CD8-positive, alpha-beta memory T cell (primary cell): ENCODE measurements around the gene M6PR. TPM values are rescaled to one million over a fixed set of nuclear protein-coding genes. Genes with fewer than 3 reads are reported as not detected.
"Not testable (repeated sequence)": the region's sequence is repeated elsewhere in the genome, so short reads cannot be mapped to it uniquely, and the experiment has no call there.

Experiments used
- CTCF ChIA-PET: fragments of 350-600 bp; sonication (Branson Sonifier 250); formaldehyde crosslinking; loops from one replicate; lab custom pipeline; 2021; ENCODE audit warnings: antibody characterized with exemption; lab: Charles Lee
- POLR2A ChIA-PET: fragments of 350-600 bp; sonication (Branson Sonifier 250); formaldehyde crosslinking; loops from one replicate; lab custom pipeline; 2021; ENCODE audit warnings: antibody characterized with exemption; lab: Charles Lee
- DNase-seq, 5 donors: peaks; one replicate each; pipeline versions ENCODE4 v3.0.0 to v3.0.0-alpha.2; 2020 to 2022; ENCODE audit warnings: mixed read lengths in 1 of 5
- H3K27ac ChIP-seq: one replicate; pipeline ENCODE4 v1.7.0; 2013; ENCODE audit warnings: low read depth, mild to moderate bottlenecking, low read length, moderate library complexity
- H3K27me3 ChIP-seq: 2 replicates; pipeline ENCODE4 v1.7.0; 2013; ENCODE audit warnings: low read length, mild to moderate bottlenecking; ENCODE audit not compliant: insufficient read depth, poor library complexity, severe bottlenecking
- H3K36me3 ChIP-seq: 2 replicates; pipeline ENCODE4 v1.7.0; 2013; ENCODE audit warnings: mild to moderate bottlenecking, low read length, moderate library complexity; ENCODE audit not compliant: insufficient read depth
- H3K4me1 ChIP-seq: 2 replicates; pipeline ENCODE4 v1.7.0; 2013; ENCODE audit warnings: mild to moderate bottlenecking, low read length, moderate library complexity; ENCODE audit not compliant: insufficient read depth
- H3K4me3 ChIP-seq: 2 replicates; pipeline ENCODE4 v1.7.0; 2013; ENCODE audit warnings: mild to moderate bottlenecking, low read length
- H3K9me3 ChIP-seq: 2 replicates; pipeline ENCODE4 v1.7.0; 2013; ENCODE audit warnings: mild to moderate bottlenecking, low read length
- H3K27ac Mint-ChIP-seq, 8 donors: one replicate each; pipeline ENCODE4 v1.8.0; 2020 to 2021; ENCODE audit warnings: mixed read lengths in 8 of 8, mild to moderate bottlenecking in 6 of 8, inconsistent platforms in 3 of 8, moderate library complexity in 3 of 8
- H3K27me3 Mint-ChIP-seq, 2 donors: one replicate each; pipeline ENCODE4 v1.8.0; 2020 to 2021; ENCODE audit warnings: mixed read lengths in 2 of 2, mild to moderate bottlenecking in 1 of 2, moderate library complexity in 1 of 2
- H3K36me3 Mint-ChIP-seq, 3 donors: one replicate each; pipeline ENCODE4 v1.8.0; 2020 to 2021; ENCODE audit warnings: mixed read lengths in 3 of 3, inconsistent platforms in 1 of 3, mild to moderate bottlenecking in 1 of 3
- H3K4me1 Mint-ChIP-seq, 3 donors: one replicate each; pipeline ENCODE4 v1.8.0; 2020 to 2021; ENCODE audit warnings: mixed read lengths in 3 of 3, inconsistent platforms in 1 of 3, mild to moderate bottlenecking in 1 of 3
- H3K4me3 Mint-ChIP-seq, 7 donors: one replicate each; pipeline ENCODE4 v1.8.0; 2020 to 2021; ENCODE audit warnings: mixed read lengths in 7 of 7, mild to moderate bottlenecking in 6 of 7, moderate library complexity in 4 of 7, inconsistent platforms in 2 of 7
- H3K9me3 Mint-ChIP-seq, 5 donors: one replicate each; pipeline ENCODE4 v1.8.0; 2020 to 2022; ENCODE audit warnings: mixed read lengths in 5 of 5, mild to moderate bottlenecking in 3 of 5, moderate library complexity in 2 of 5, inconsistent platforms in 1 of 5
- polyA plus RNA-seq: library from polyadenylated mRNA; unstranded; fragments of 300-500 nt; fragmentation: Illumina TruSeq; gene quantifications from one replicate; pipeline ENCODE4 v1.2.3, GENCODE V29; 2021
- total RNA-seq, 2 experiments: library from RNA; stranded (reverse); gene quantifications; one replicate each; pipeline ENCODE4 v1.2.3, GENCODE V29; 2021

M6PR gene
- total and polyA plus RNA-seq, 3 experiments from 2014 or later = 226 to 329 (median 248) TPM

- H3K27ac Mint-ChIP-seq = peak overlapping the region; percentile 90 to 99 (median 96)
- H3K4me1 ChIP-seq = peaks cover 67% of the 10 kb centered on the region
- DNase-seq = no peak
- no peaks in the 10 kb centered on the region for H3K27me3 Mint-ChIP-seq
- peak overlapping the region; percentile 90 to 98 (median 93) for H3K4me3 Mint-ChIP-seq
- H3K9me3 Mint-ChIP-seq = peaks cover 0 to 3% (median 0%) of the 10 kb centered on the region in 5 donors
- H3K4me3 ChIP-seq = peak overlapping the region; percentile 97
- H3K27ac ChIP-seq = peak overlapping the region; percentile 97
- ChIA-PET POLR2A (interaction anchor here (0.8 to 4.0 kb wide), 11 partner anchors 11 to 100 kb away, joined by 3 to 27 read pairs (median 5); no protein-coding TSS in a partner anchor), CTCF (interaction anchor here (0.7 to 9.9 kb wide), 21 partner anchors 11 to 406 kb away, joined by 3 to 192 read pairs (median 6); partner anchors contain the start of gene PHC1)
- peaks cover 0 to 38% (median 4%) of the 10 kb centered on the region in 3 donors for H3K36me3 Mint-ChIP-seq
- peaks cover 70 to 85% (median 76%) of the 10 kb centered on the region in 3 donors for H3K4me1 Mint-ChIP-seq
- no peaks in the 10 kb centered on the region for H3K27me3 ChIP-seq
- peaks cover 11% of the 10 kb centered on the region for H3K36me3 ChIP-seq
- no peaks in the 10 kb centered on the region for H3K9me3 ChIP-seq
Measured at GRCh38 chr12:8950221-8950527, 729 bp upstream of the M6PR start.

- H3K27me3 ChIP-seq = no peaks in the 10 kb centered on the region
- peak overlapping the region; percentile 97 for H3K27ac ChIP-seq
- ChIA-PET CTCF (interaction anchor here (0.7 to 9.9 kb wide), 17 partner anchors 10 to 404 kb away, joined by 3 to 192 read pairs (median 5); partner anchors contain the start of gene PHC1), POLR2A (interaction anchor here (0.7 to 4.0 kb wide), 7 partner anchors 33 to 304 kb away, joined by 3 to 27 read pairs (median 3); partner anchors contain the start of gene RIMKLB)
- DNase-seq = peak in 2 of 5 donors; percentile 20 to 21
- H3K36me3 Mint-ChIP-seq = peaks cover under 1 to 50% (median 6%) of the 10 kb centered on the region in 3 donors
- peaks cover 53% of the 10 kb centered on the region for H3K4me1 ChIP-seq
- peaks cover 0 to 3% (median 0%) of the 10 kb centered on the region in 5 donors for H3K9me3 Mint-ChIP-seq
- H3K4me3 ChIP-seq = peak overlapping the region; percentile 97
- H3K27ac Mint-ChIP-seq = peak overlapping the region; percentile 90 to 99 (median 96)
- no peaks in the 10 kb centered on the region for H3K27me3 Mint-ChIP-seq
- H3K9me3 ChIP-seq = no peaks in the 10 kb centered on the region
- peak overlapping the region; percentile 90 to 98 (median 93) for H3K4me3 Mint-ChIP-seq
- H3K36me3 ChIP-seq = peaks cover 20% of the 10 kb centered on the region
- peaks cover 57 to 73% (median 63%) of the 10 kb centered on the region in 3 donors for H3K4me1 Mint-ChIP-seq
Measured at GRCh38 chr12:8948701-8949341, 624 bp downstream of the M6PR start.

GRCh38 chr12:8947737-8948136 is 1.7 kb downstream of the M6PR start:
- Mint-ChIP-seq H3K4me3 (peak overlapping the region; percentile 38 to 95 (median 65)), H3K4me1 (peaks cover 46 to 62% (median 52%) of the 10 kb centered on the region in 3 donors), H3K36me3 (peaks cover 5 to 61% (median 13%) of the 10 kb centered on the region in 3 donors), H3K27ac (peak overlapping the region in 7 of 8 donors; percentile 15 to 98 (median 90)), H3K9me3 (no peaks in the 10 kb centered on the region), H3K27me3 (no peaks in the 10 kb centered on the region)
- DNase-seq = no peak
- H3K36me3 ChIP-seq = peaks cover 27% of the 10 kb centered on the region
- peaks cover 42% of the 10 kb centered on the region for H3K4me1 ChIP-seq
- POLR2A ChIA-PET = interaction anchor here (0.6 to 1.5 kb wide), 3 partner anchors 86 to 703 kb away, joined by 3 read pairs; no protein-coding TSS in a partner anchor
- H3K27ac ChIP-seq = peak overlapping the region; percentile 97
- H3K4me3 ChIP-seq = peak overlapping the region; percentile 97
- H3K27me3 ChIP-seq = no peaks in the 10 kb centered on the region
- CTCF ChIA-PET = interaction anchor here (1.1 to 9.9 kb wide), 3 partner anchors 11 to 98 kb away, joined by 3 to 192 read pairs (median 4); no protein-coding TSS in a partner anchor
- H3K9me3 ChIP-seq = no peaks in the 10 kb centered on the region

- H3K9me3 Mint-ChIP-seq = no peaks in the 10 kb centered on the region
- no peak for DNase-seq
- ChIA-PET POLR2A (interaction anchor here (1.5 kb wide), 1 partner anchor 87 kb away, joined by 3 read pairs; no protein-coding TSS in a partner anchor), CTCF (interaction anchor here (1.1 to 9.9 kb wide), 2 partner anchors 88 to 99 kb away, joined by 3 to 192 read pairs; no protein-coding TSS in a partner anchor)
- Histone ChIP-seq H3K27ac (no peak overlapping the region), H3K9me3 (no peaks in the 10 kb centered on the region), H3K36me3 (peaks cover 36% of the 10 kb centered on the region), H3K4me1 (peaks cover 32% of the 10 kb centered on the region), H3K27me3 (no peaks in the 10 kb centered on the region), H3K4me3 (no peak overlapping the region)
- peaks cover 5 to 71% (median 18%) of the 10 kb centered on the region in 3 donors for H3K36me3 Mint-ChIP-seq
- H3K4me1 Mint-ChIP-seq = peaks cover 39 to 58% (median 46%) of the 10 kb centered on the region in 3 donors
- peak overlapping the region; percentile 15 to 95 (median 50) for H3K4me3 Mint-ChIP-seq
- peak overlapping the region; percentile 15 to 95 (median 88) for H3K27ac Mint-ChIP-seq
- H3K27me3 Mint-ChIP-seq = no peaks in the 10 kb centered on the region
Measured at GRCh38 chr12:8946733-8947132, 2.7 kb downstream of the M6PR start.

GRCh38 chr12:8943565-8944186 is 5.8 kb downstream of the M6PR start:
- H3K36me3 ChIP-seq = peaks cover 44% of the 10 kb centered on the region
- peak overlapping the region in 5 of 8 donors; percentile 7 to 64 (median 20) for H3K27ac Mint-ChIP-seq
- H3K27me3 ChIP-seq = no peaks in the 10 kb centered on the region
- no peak overlapping the region for H3K27ac ChIP-seq
- peaks cover 22% of the 10 kb centered on the region for H3K4me1 ChIP-seq
- no peak overlapping the region for H3K4me3 ChIP-seq
- no peak overlapping the region for H3K4me3 Mint-ChIP-seq
- peaks cover 26 to 48% (median 31%) of the 10 kb centered on the region in 3 donors for H3K4me1 Mint-ChIP-seq
- no peak for DNase-seq
- H3K27me3 Mint-ChIP-seq = no peaks in the 10 kb centered on the region
- H3K36me3 Mint-ChIP-seq = peaks cover 5 to 67% (median 22%) of the 10 kb centered on the region in 3 donors
- H3K9me3 Mint-ChIP-seq = no peaks in the 10 kb centered on the region
- CTCF ChIA-PET = interaction anchor here (1.3 kb wide), 1 partner anchor 28 kb away, joined by 3 read pairs; no protein-coding TSS in a partner anchor
- POLR2A ChIA-PET = no interaction called here
- no peaks in the 10 kb centered on the region for H3K9me3 ChIP-seq

- no peaks in the 10 kb centered on the region for H3K27me3 Mint-ChIP-seq
- DNase-seq = no peak
- Histone ChIP-seq H3K27ac (no peak overlapping the region), H3K36me3 (peaks cover 50% of the 10 kb centered on the region), H3K4me1 (peaks cover 4% of the 10 kb centered on the region), H3K4me3 (no peak overlapping the region), H3K27me3 (no peaks in the 10 kb centered on the region), H3K9me3 (no peaks in the 10 kb centered on the region)
- peak overlapping the region in 7 of 8 donors; percentile 56 to 93 (median 77) for H3K27ac Mint-ChIP-seq
- CTCF ChIA-PET = no interaction called here
- H3K9me3 Mint-ChIP-seq = no peaks in the 10 kb centered on the region
- H3K4me1 Mint-ChIP-seq = peaks cover 12 to 30% (median 13%) of the 10 kb centered on the region in 3 donors
- POLR2A ChIA-PET = no interaction called here
- H3K36me3 Mint-ChIP-seq = peaks cover 5 to 81% (median 24%) of the 10 kb centered on the region in 3 donors
- H3K4me3 Mint-ChIP-seq = no peak overlapping the region
Measured at GRCh38 chr12:8941691-8942478, 7.6 kb downstream of the M6PR start.

GRCh38 chr12:8937842-8938442 is 11.5 kb downstream of the M6PR start:
- H3K9me3 Mint-ChIP-seq, H3K4me1 ChIP-seq, DNase-seq, H3K9me3 ChIP-seq, H3K4me3 ChIP-seq, H3K27me3 Mint-ChIP-seq, H3K27me3 ChIP-seq, POLR2A ChIA-PET, H3K27ac ChIP-seq, H3K4me3 Mint-ChIP-seq: not testable (repeated sequence)
- CTCF ChIA-PET = interaction anchor here (1.1 to 2.7 kb wide), 3 partner anchors 12 to 112 kb away, joined by 3 to 9 read pairs (median 8); partner anchors contain the start of gene M6PR
- H3K4me1 Mint-ChIP-seq = peaks cover 3 to 11% (median 4%) of the 10 kb centered on the region in 3 donors
- peaks cover 22% of the 10 kb centered on the region for H3K36me3 ChIP-seq
- peak overlapping the region in 2 of 8 donors; percentile 27 to 75 for H3K27ac Mint-ChIP-seq
- peaks cover 10 to 72% (median 26%) of the 10 kb centered on the region in 3 donors for H3K36me3 Mint-ChIP-seq
